H9 (cell line): Measurements from ENCODE around the gene SRSF2. TPM values are rescaled to one million over a fixed set of nuclear protein-coding genes. Genes with fewer than 3 reads are reported as not detected.

ENCODE experiments used
- DNase-seq: peaks from one replicate; pipeline ENCODE4 v3.0.0-alpha.2; 2017
- H2AFZ ChIP-seq: one replicate; pipeline ENCODE4 v1.6.1; 2013; ENCODE audit warnings: mild to moderate bottlenecking, low read length, control low read depth, moderate library complexity
- H2AK5ac ChIP-seq: 2 replicates; pipeline ENCODE4 v1.6.1; 2013; ENCODE audit warnings: low read length, control low read depth, mixed read lengths; ENCODE audit not compliant: insufficient read length
- H2BK120ac ChIP-seq: one replicate; pipeline ENCODE4 v1.6.1; 2013; ENCODE audit warnings: low read depth, mild to moderate bottlenecking, low read length, control low read depth, inconsistent platforms; ENCODE audit not compliant: poor library complexity, severe bottlenecking
- H2BK12ac ChIP-seq: 2 replicates; pipeline ENCODE4 v1.6.1; 2013; ENCODE audit warnings: low read length, control low read depth, mixed read lengths, low read depth; ENCODE audit not compliant: insufficient read length
- H2BK15ac ChIP-seq: 2 replicates; pipeline ENCODE4 v1.6.1; 2013; ENCODE audit warnings: low read depth, low read length, control low read depth
- H2BK20ac ChIP-seq: one replicate; pipeline ENCODE4 v1.6.1; 2013; ENCODE audit warnings: low read depth, mild to moderate bottlenecking, low read length, control low read depth, inconsistent platforms; ENCODE audit not compliant: poor library complexity, severe bottlenecking
- H2BK5ac ChIP-seq: 2 replicates; pipeline ENCODE4 v1.6.1; 2013; ENCODE audit warnings: low read length, control low read depth, mixed read lengths; ENCODE audit not compliant: insufficient read length
- H3K14ac ChIP-seq: 2 replicates; pipeline ENCODE4 v1.6.1; 2013; ENCODE audit warnings: low read length, control low read depth; ENCODE audit not compliant: insufficient read depth
- H3K18ac ChIP-seq: 2 replicates; pipeline ENCODE4 v1.6.1; 2013; ENCODE audit warnings: low read depth, mild to moderate bottlenecking, mixed read lengths, low read length, control low read depth; ENCODE audit not compliant: insufficient read length
- H3K23ac ChIP-seq: 2 replicates; pipeline ENCODE4 v1.6.1; 2013; ENCODE audit warnings: low read length, control low read depth, mixed read lengths, low read depth; ENCODE audit not compliant: insufficient read length
- H3K23me2 ChIP-seq: 2 replicates; pipeline ENCODE4 v1.6.1; 2013; ENCODE audit warnings: low read depth, mild to moderate bottlenecking, mixed read lengths, low read length, control low read depth; ENCODE audit not compliant: insufficient read length, poor library complexity, severe bottlenecking
- H3K27ac ChIP-seq: 2 replicates; pipeline ENCODE4 v1.5.1; 2013; ENCODE audit warnings: low read length, control low read depth, mixed read lengths, low read depth; ENCODE audit not compliant: insufficient read length
- H3K27me3 ChIP-seq: 2 replicates; pipeline ENCODE4 v1.6.1; 2013; ENCODE audit warnings: low read length, control low read depth, inconsistent platforms; ENCODE audit not compliant: insufficient read depth
- H3K4ac ChIP-seq: 2 replicates; pipeline ENCODE4 v1.6.1; 2013; ENCODE audit warnings: low read depth, mild to moderate bottlenecking, control low read depth, inconsistent platforms, low read length, moderate library complexity
- H3K4me1 ChIP-seq: 2 replicates; pipeline ENCODE4 v1.6.1; 2013; ENCODE audit warnings: low read length, control low read depth, inconsistent platforms; ENCODE audit not compliant: insufficient read depth
- H3K4me2 ChIP-seq: 2 replicates; pipeline ENCODE4 v1.6.1; 2013; ENCODE audit warnings: low read length, control low read depth, mixed read lengths; ENCODE audit not compliant: insufficient read length, insufficient read depth
- H3K56ac ChIP-seq: 2 replicates; pipeline ENCODE4 v1.6.1; 2013; ENCODE audit warnings: low read depth, mild to moderate bottlenecking, mixed read lengths, low read length, control low read depth; ENCODE audit not compliant: insufficient read length
- H3K79me1 ChIP-seq: 2 replicates; pipeline ENCODE4 v1.6.1; 2013; ENCODE audit warnings: low read depth, mild to moderate bottlenecking, moderate library complexity, low read length, control low read depth, inconsistent platforms; ENCODE audit not compliant: insufficient read depth, poor library complexity, severe bottlenecking
- H3K79me2 ChIP-seq: 2 replicates; pipeline ENCODE4 v1.6.1; 2013; ENCODE audit warnings: low read length, control low read depth, inconsistent platforms; ENCODE audit not compliant: insufficient read depth
- H3K9ac ChIP-seq: 2 replicates; pipeline ENCODE4 v1.6.1; 2013; ENCODE audit warnings: low read length, control low read depth, mixed read lengths; ENCODE audit not compliant: insufficient read length; ENCODE audit errors: extremely low read depth
- H3K9me3 ChIP-seq: one replicate; pipeline ENCODE4 v1.6.1; 2013; ENCODE audit warnings: low read depth, low read length, inconsistent platforms; ENCODE audit not compliant: control insufficient read depth
- H3T11ph ChIP-seq: one replicate; pipeline ENCODE4 v1.6.1; 2013; ENCODE audit warnings: mild to moderate bottlenecking, low read length, control low read depth, inconsistent platforms
- H4K20me1 ChIP-seq: one replicate; pipeline ENCODE4 v1.6.1; 2013; ENCODE audit not compliant: control insufficient read depth, insufficient read length, insufficient read depth
- H4K5ac ChIP-seq: 2 replicates; pipeline ENCODE4 v1.6.1; 2013; ENCODE audit warnings: low read depth, mild to moderate bottlenecking, mixed read lengths, low read length, control low read depth; ENCODE audit not compliant: insufficient read length
- H4K8ac ChIP-seq: replicated peaks from 2 replicates; pipeline ENCODE4 v1.6.1; 2013; ENCODE audit warnings: low read length, control low read depth, mixed read lengths, low read depth; ENCODE audit not compliant: insufficient read length
- H4K91ac ChIP-seq: 2 replicates; pipeline ENCODE4 v1.6.1; 2013; ENCODE audit warnings: low read depth, mild to moderate bottlenecking, moderate library complexity, mixed read lengths, low read length, control low read depth; ENCODE audit not compliant: insufficient read length
- H3K27ac Mint-ChIP-seq, 3 experiments: 2 replicates in 2 of 3; 3 replicates in 1 of 3; pipeline ENCODE4 v1.8.0; 2020 to 2021; ENCODE audit warnings: mixed read lengths in 3 of 3, mild to moderate bottlenecking in 1 of 3, moderate library complexity in 1 of 3
- H3K27me3 Mint-ChIP-seq: 2 replicates; pipeline ENCODE4 v1.8.0; 2021; ENCODE audit warnings: low read depth, mild to moderate bottlenecking, moderate library complexity, mixed read lengths
- H3K36me3 Mint-ChIP-seq, 3 experiments: 2 replicates in 2 of 3; 3 replicates in 1 of 3; pipeline ENCODE4 v1.8.0; 2020 to 2021; ENCODE audit warnings: low read depth in 3 of 3, mixed read lengths in 3 of 3; ENCODE audit not compliant: insufficient read depth in 1 of 3
- H3K4me1 Mint-ChIP-seq, 2 experiments: 2 replicates each; pipeline ENCODE4 v1.8.0; 2020; ENCODE audit warnings: mixed read lengths in 2 of 2
- H3K4me3 Mint-ChIP-seq, 2 experiments: 2 replicates in 1 of 2; 3 replicates in 1 of 2; pipeline ENCODE4 v1.8.0; 2020 to 2021; ENCODE audit warnings: mild to moderate bottlenecking in 2 of 2, mixed read lengths in 2 of 2, moderate library complexity in 1 of 2
- H3K9me3 Mint-ChIP-seq, 2 experiments: 2 replicates in 1 of 2; 3 replicates in 1 of 2; pipeline ENCODE4 v1.8.0; 2020; ENCODE audit warnings: mild to moderate bottlenecking in 2 of 2, mixed read lengths in 2 of 2, moderate library complexity in 1 of 2
- WGBS: extraction: QIAGEN DNeasy Blood & Tissue Kit; methylation state at CpG from one replicate; pipeline ENCODE4 v1.1.7; 2013; ENCODE audit warnings: missing lambda C conversion rate, low lambda C conversion rate, mixed read lengths; ENCODE audit not compliant: insufficient read length; ENCODE audit errors: extremely low coverage; 5-methylcytosine and 5-hydroxymethylcytosine counted together
- total RNA-seq: library from RNA; stranded (reverse); gene quantifications from 2 replicates; pipeline ENCODE4 v1.2.1, GENCODE V29; 2021
- TF ChIP-seq, protein P1 (sequence below): fragments of 200-600 bp; sonication (generic); conservative IDR thresholded peaks from 3 replicates; pipeline ENCODE4 v1.8.0; 2021; ENCODE audit warnings: antibody characterized with exemption, mild to moderate bottlenecking

SRSF2 gene
- total RNA-seq, 1 experiment from 2014 or later = 578 TPM

DNA sequence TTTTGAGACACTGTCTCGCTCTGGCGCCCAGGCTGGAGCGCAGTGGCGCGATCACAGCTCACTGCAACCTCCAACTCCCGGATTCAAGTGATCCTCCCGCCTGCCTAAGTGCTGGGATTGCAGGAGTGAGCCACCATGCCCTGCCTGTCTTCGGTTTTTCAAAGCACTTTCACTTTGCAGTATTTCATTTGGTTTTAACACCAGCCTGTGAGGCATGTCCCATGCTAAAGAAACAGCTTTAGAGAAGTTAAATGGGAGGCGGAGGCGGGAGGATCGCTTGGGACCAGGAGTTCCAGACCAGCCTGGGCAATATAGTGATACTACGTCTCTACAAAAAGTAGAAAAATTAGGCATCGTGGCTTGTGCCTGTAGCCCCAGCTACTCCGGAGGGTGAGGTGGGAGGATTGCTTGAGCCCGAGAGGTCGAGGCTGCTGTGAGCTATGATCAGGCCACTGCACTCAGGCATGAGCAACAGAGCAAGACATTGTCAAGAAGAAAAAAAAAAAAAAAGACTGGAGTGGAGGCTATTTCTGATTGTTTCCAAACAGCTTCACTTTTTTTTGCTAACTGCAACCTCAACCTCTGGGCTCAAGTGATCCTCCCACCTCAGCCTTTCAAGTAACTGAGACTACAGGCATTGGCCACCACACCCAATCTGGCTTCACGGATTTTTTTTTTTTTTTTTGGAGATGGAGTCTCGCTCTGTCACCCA is 9.2 kb downstream of the SRSF2 start:
- H2BK15ac ChIP-seq = no peak overlapping the region
- H3K18ac ChIP-seq = no peak overlapping the region
- Mint-ChIP-seq H3K36me3 (peaks cover 11 to 51% (median 30%) of the 10 kb centered on the region in 3 experiments; a peak in 6 of 7 replicates), H3K4me3 (peak overlapping the region; percentile 88 to 92), H3K9me3 (no peaks in the 10 kb centered on the region), H3K27me3 (no peaks in the 10 kb centered on the region), H3K27ac (peak overlapping the region; percentile 48 to 85 (median 84); a peak in 3 of 7 replicates), H3K4me1 (peaks cover 14 to 15% of the 10 kb centered on the region in 2 experiments)
- no peak for DNase-seq
- H2AK5ac ChIP-seq = no peak overlapping the region
- no peaks in the 10 kb centered on the region for H3K27me3 ChIP-seq
- no peak overlapping the region for H2BK12ac ChIP-seq
- peaks cover 9% of the 10 kb centered on the region; the same call in 1 of the 2 replicates for H3K79me2 ChIP-seq
- H4K8ac ChIP-seq = no peak overlapping the region
- no peak overlapping the region for H4K91ac ChIP-seq
- no peak overlapping the region for H2AFZ ChIP-seq
- peaks cover 11% of the 10 kb centered on the region for H3K79me1 ChIP-seq
- H3K23ac ChIP-seq = no peak overlapping the region
- H3K4ac ChIP-seq = no peak overlapping the region
- no peak overlapping the region for H3K14ac ChIP-seq
- no CpG with 5 or more reads among the region's 18 CpGs for WGBS
- H3K56ac ChIP-seq = no peak overlapping the region
- H3K9ac ChIP-seq = peak overlapping the region; percentile 95
- H3K27ac ChIP-seq = no peak overlapping the region
- no peak overlapping the region for H2BK5ac ChIP-seq
- TF ChIP-seq, protein P1, sequence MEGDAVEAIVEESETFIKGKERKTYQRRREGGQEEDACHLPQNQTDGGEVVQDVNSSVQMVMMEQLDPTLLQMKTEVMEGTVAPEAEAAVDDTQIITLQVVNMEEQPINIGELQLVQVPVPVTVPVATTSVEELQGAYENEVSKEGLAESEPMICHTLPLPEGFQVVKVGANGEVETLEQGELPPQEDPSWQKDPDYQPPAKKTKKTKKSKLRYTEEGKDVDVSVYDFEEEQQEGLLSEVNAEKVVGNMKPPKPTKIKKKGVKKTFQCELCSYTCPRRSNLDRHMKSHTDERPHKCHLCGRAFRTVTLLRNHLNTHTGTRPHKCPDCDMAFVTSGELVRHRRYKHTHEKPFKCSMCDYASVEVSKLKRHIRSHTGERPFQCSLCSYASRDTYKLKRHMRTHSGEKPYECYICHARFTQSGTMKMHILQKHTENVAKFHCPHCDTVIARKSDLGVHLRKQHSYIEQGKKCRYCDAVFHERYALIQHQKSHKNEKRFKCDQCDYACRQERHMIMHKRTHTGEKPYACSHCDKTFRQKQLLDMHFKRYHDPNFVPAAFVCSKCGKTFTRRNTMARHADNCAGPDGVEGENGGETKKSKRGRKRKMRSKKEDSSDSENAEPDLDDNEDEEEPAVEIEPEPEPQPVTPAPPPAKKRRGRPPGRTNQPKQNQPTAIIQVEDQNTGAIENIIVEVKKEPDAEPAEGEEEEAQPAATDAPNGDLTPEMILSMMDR = no peak
- H3K23me2 ChIP-seq = peaks cover 13% of the 10 kb centered on the region
- no peaks in the 10 kb centered on the region for H4K20me1 ChIP-seq
- H3T11ph ChIP-seq = no peak overlapping the region
- H4K5ac ChIP-seq = no peak overlapping the region
- no peak overlapping the region for H2BK20ac ChIP-seq
- H3K4me1 ChIP-seq = no peaks in the 10 kb centered on the region
- H3K9me3 ChIP-seq = no peaks in the 10 kb centered on the region
- H2BK120ac ChIP-seq = no peak overlapping the region
- H3K4me2 ChIP-seq = peak overlapping the region; percentile 94
